ENCODE data around the gene RPGRIP1L.

DNA sequence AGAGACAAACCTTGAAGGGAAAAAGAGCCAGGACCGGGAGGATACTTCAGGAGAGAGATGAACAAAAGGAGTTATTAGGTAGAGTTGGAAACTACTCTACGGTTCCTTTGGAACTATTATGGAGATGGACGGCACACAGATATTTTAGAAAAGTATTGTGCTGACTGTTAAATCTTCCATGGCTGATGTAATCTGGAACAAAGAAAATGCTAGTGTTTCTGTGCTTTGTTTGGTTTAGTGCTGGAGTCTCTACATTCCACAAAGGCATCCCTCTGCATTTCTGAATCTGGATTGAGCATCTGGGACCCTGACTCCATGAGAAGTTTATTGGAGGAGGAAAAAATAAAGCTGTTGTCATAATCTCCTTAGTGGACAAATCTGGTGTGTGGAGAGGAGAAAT, 57.2 kb downstream of the RPGRIP1L start:
- TF ChIP-seq, protein P1, sequence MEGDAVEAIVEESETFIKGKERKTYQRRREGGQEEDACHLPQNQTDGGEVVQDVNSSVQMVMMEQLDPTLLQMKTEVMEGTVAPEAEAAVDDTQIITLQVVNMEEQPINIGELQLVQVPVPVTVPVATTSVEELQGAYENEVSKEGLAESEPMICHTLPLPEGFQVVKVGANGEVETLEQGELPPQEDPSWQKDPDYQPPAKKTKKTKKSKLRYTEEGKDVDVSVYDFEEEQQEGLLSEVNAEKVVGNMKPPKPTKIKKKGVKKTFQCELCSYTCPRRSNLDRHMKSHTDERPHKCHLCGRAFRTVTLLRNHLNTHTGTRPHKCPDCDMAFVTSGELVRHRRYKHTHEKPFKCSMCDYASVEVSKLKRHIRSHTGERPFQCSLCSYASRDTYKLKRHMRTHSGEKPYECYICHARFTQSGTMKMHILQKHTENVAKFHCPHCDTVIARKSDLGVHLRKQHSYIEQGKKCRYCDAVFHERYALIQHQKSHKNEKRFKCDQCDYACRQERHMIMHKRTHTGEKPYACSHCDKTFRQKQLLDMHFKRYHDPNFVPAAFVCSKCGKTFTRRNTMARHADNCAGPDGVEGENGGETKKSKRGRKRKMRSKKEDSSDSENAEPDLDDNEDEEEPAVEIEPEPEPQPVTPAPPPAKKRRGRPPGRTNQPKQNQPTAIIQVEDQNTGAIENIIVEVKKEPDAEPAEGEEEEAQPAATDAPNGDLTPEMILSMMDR (IDR thresholded peaks at IDR 0.05 in 4 of 5, conservative IDR thresholded peaks at IDR 0.05 in 1 of 5) = no peak
- TF ChIP-seq POLR2A (IDR thresholded peaks at IDR 0.05) = no peak

Data from gastrocnemius medialis (tissue), 4 donors.